Kasumi-1 (cell line): Measurements from ENCODE around the gene RHAG.
"Not testable (repeated sequence)": the region's sequence is repeated elsewhere in the genome, so short reads cannot be mapped to it uniquely, and the experiment has no call there.

Source experiments
- DNase-seq, 2 experiments: peaks; one replicate each; lab custom pipeline; 2025; lab: John Stamatoyannopoulos, UW

The RHAG gene

DNA sequence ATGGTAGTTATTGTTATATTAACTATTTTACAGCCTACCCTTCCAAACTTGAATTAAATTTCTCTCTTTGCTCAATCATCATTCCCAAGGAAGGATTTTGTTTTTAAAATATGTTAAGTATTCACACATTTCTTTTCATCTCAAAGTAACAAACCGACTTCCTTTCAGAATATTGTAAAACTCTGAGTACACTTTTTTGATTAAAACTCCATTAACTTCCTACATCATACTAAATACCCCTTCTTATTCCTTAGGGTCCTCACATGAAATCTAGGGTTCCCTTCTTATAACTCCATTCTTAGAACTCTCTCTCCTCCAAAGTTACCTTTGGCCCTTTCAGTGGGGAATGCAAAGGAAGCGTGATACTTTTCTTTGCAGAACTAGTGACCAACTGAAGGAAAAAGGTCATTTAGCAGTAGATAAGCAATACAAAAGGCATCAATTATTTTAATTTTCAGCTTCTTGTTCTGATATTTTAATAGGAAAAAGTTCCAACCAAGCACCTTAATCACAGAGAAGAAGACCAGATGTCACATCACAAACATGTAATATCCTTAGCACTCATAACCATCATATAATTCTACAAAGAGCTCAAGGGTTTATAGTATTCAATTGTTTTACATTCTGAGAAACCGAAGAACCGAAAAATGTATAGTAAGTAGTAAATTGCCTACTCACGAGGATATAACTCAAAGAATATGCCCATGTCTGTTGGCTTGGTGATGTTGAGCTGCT is 494 bp downstream of the RHAG start:
- DNase-seq, result no peak

DNA sequence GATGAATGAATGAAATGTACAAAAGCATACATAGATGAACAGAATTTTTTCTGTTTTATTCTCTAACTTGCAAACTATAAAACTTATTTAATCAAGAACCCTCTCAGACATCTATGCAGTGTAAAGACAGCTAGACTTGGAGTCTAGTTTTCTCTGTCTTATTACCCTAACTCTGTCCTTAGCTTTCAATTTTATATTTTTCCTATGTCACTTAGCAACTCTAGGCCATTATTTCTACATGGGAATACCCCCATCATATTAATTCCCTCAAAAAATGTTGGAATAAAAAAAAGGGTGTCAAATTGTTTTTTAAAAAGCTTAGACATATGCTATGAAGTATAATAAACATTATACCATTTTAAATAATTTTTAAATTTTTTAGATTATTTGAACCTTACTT is 1.2 kb downstream of the RHAG start:
- no peak for DNase-seq

DNA sequence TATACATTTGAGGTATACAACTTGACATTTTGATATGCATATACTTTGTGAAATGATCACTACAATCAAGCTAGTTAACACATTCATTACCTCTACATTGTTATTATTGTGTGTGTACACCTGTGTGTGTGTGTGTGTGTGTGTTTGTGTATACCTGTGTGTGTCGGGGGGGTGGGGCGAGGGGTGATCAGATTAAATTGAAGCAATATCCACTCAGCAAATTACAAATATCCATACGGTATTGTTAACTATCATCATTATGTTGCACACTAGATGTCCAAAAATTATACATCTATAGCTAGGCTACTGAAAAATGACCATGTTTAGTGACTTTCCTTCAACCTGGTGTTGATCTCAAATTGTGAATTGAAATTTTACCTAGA is 1.8 kb downstream of the RHAG start:
- no peak for DNase-seq

DNA sequence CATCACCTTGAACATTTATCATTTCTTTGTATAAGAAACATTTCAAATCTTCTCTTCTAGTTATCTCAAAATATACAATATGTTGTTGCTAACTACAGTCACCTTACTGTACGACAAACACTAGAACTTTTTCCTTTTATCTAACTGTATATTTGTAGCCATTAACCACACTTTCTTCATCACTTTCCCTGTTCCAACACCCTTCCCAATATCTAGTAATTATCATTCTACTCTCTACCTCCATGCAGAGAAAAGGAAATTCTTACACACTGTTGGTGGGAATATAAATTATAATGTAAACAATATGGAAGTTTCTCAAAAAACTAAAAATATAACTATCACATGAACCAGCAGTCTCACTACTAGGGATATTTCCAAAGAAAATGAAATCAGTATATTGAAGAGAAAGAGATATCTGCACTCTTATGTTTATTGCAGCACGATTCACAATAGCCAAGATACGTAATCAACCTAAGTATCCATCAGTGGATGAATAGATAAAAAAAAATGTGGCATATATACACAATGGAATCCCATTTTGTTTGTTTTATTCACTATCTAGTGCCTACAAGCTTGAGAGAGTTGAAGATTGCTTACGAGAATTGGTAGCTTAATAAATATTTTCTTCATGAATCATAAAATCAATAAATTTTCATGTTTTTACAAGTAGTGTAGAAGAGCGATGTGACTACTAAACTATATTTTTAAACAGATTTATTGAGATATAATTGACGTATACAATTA is 2.4 kb downstream of the RHAG start:
- no peak for DNase-seq

DNA sequence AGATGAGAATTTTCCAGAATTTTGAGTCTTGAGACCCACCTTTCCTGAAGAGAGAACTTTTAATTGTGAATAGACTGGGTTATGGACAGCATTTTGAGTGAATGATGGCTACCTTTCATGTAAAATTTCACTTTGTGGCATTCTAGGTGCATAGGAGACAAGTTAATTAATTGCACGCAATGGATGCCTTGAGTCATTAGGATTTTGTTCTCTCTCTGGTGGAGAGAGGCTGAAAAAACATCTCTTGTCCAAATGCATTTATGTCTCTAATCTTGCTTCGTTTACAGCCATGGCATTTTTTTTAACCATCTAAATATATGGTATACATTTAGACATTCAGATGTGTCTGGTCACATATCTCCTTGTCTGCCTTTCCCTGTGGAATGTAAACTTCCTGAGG is 3.1 kb downstream of the RHAG start:
- DNase-seq, result no peak

DNA sequence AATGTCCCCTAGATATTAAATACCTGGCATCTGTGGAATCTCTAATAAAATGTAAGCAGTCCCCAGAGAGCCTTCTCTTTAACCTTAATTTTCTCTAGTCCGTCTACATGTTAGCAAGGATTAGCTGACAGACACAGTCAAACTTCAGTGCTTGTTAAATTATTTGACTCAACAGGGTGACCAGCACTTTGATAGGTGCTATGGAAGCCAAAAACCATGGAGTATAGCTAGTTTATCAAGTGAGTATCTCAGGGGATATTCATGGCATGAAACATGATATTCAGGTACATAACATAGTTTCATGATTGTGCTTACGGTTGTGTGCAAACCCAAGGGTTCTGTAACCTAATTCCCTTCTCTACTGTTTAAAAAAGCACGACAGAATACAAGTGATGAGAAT is 3.9 kb downstream of the RHAG start:
- DNase-seq, result no peak

DNA sequence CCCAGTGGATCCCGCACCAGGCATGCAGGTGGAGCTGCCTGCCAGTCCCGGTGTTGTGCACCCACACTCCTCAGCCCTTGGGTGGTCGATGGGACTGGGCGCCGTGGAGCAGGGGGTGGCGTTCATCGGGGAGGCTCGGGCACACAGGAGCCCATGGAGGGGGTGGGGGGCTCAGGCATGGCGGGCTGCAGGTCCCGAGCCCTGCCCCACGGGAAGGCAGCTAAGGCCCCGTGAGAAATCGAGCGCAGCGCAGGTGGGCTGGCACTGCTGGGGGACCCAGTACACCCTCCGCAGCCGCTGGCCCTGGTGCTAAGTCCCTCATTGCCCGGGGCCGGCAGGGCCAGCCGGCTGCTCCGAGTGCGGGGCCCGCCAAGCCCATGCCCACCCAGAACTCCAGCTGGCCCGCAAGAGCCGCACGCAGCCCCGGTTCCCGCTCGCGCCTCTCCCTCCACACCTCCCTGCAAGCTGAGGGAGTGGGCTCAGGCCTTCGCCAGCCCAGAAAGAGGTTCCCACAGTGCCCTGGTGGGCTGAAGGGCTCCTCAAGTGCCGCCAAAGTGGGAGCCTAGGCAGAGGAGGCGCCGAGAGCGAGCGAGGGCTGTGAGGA is 7.1 kb downstream of the RHAG start:
- not testable (repeated sequence) for DNase-seq

DNA sequence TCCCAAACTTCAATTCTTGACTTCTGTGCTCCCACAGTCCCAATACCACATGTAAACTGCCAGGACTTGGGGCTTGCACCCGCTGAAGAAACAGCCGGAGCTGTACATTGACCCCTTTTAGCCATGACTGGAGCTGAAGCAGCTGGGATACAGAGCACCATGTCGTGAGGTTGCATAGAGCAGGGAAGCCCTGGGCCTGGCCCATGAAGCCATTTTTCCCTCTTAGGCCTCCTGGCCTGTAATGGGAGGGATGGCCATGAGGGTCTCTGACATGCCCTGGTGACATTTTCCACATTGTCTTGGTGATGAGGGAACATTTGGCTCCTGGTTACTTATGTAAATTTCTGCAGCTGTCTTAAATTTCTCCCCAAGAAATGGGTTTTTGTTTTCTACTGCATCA is 9.8 kb downstream of the RHAG start:
- DNase-seq, result no peak

DNA sequence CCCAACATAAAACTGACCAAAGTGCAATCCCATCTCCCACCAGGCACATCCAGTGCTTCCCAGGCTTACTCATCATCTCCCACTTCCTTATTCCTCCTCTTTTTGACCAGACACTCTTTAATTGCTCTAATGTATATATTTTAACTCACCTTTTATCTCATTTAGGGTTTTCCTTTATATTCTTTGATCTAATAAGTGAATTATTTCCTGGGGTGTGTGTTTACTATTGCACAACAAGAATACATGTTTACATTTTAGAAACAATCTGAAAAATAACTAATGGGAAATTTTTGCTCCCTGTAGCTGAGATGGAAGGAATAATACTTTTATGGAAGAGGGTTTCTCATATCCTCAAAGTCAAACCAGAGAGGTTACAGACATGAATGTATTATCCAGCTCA is 18.4 kb downstream of the RHAG start:
- DNase-seq, result no peak

DNA sequence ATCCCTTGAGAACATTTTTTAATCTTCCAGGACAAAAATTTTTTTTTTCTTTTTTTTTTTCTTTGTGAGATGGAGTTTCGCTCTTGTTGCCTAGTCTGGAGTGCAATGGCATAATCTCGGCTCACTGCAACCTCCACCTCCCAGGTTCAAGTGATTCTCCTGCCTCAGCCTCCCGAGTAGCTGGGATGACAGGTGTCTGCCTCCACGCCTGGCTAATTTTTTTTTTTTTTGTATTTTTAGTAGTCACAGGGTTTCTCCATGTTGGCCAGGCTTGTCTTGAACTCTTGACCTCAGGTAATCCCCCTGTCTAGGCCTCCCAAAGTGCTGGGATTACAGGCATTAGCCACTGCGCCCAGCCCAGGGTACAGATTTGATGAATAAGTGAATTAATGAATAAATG is 22.5 kb downstream of the RHAG start:
- DNase-seq, result not testable (repeated sequence)

DNA sequence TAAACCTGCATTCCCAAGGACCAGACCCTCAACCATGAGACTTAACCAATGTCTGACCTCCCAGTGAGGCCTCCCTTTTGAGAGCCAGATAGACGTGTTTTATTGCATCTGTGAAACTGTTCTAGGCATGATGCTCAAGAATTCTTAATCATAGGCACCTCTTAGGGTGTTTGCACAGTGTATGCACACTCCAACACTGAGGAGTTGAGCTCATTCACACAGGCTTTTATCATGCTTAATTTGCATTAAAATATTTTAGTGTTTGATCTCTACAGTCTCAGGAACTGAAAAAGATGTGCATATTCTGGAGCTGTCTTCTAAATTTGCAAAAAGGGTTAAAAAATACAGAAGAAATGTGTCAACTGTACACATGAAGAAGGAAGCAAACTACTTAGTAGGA is 27.4 kb downstream of the RHAG start:
- DNase-seq, result no peak

DNA sequence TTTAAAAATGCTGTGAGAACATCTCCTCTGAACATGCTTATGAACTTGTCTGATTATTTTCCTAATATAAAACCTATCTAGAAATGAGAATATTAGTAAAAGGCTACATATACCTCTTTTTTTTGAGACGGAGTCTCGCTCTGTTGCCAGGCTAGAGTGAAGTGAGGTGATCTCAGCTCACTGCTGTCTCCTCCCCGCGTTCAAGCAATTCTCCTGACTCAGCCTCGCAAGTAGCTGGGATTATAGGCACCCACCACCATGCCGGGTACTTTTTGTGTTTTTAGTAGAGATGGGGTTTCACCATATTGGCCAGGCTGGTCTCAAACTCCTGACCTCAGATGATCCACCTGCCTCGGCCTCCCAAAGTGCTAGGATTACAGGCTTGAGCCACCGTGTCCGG is 28.4 kb downstream of the RHAG start:
- not testable (repeated sequence) for DNase-seq

DNA sequence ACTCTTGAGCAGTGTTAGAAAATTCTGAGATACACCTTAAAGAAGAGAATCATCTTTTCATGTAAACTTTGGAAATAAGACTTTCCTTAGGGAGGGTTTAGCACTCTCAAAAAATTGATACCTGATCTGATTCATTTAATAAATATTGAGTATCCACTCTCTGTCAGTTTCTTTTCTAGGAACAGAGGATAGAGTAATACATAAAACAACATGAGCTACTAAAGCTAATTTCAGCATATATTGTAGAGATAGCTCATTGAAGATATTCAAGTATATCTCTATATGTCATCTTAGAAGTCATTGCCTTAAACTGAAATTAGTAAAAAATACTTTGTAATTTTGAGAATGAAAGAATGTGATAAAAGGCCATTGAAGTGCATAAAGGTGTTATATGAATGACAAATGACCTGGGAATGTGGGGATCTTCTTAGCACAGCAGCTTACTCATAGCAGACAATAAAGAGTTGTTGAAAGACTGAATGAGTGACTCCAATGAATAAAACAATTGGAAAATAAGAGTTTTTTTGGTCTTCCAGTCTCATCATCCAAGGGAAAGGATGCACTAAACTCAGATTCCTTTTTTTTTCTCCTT is 29.2 kb downstream of the RHAG start:
- DNase-seq, result no peak

DNA sequence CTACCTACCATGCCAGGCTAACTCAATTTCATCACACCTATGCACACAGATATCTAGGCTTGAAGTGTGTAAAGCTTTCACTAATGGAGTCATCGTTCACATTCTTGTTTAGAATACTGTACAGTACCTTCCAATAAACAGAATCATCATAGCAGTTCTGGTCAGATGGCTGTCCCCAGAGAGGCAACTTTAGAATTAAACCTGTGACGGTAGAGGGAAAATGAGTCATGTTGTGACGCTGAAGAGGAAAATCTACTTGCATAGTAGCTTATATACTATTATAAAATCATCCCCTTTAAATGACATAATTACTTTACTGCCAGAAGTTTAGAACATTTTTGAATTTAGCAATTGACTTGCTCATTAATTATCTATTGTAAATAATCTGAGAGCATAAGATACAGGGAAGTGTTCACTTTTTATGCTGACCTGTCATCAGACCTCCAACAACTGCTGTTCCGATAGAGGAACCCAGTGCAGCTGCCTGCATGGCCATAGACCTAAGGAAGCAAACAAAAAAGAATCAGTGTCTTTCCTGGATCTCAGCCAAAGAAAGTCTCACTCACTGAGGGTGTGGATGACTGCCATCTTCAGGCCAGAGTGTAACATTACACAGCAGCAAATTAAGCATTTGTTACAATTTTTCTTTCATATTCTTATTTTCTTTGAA is 29.8 kb downstream of the RHAG start:
- peak; percentile 60 to 80 for DNase-seq

DNA sequence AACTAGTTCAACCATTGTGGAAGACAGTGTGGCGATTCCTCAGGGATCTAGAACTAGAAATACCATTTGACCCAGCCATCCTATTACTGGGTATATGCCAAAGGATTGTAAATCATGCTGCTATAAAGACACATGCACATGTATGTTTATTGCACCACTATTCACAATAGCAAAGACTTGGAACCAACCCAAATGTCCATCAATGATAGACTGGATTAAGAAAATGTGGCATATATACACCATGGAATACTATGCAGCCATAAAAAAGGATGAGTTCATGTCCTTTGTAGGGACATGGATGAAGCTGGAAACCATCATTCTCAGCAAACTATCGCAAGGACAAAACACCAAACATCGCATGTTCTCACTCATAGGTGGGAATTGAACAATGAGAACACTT is 32.6 kb downstream of the RHAG start:
- not testable (repeated sequence) for DNase-seq

DNA sequence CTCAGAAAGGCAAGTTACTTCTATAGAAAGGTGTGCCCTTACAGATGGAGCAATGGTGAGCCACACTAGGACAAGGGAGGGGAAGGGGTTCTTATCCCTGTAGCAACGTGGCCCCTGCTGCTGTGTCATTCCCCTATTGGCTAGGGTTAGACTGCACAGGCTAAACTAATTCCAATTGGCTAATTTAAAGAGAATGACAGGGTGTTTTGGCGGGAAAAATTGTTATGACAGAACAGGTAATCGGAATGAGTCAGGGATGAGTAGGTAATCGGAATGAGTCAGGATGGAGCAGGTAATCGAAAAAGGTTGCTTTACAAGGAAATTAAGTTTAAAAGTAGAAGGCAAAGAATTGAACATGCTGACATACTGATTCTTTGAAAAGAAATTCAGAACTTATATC is 49.4 kb downstream of the RHAG start:
- not testable (repeated sequence) for DNase-seq

DNA sequence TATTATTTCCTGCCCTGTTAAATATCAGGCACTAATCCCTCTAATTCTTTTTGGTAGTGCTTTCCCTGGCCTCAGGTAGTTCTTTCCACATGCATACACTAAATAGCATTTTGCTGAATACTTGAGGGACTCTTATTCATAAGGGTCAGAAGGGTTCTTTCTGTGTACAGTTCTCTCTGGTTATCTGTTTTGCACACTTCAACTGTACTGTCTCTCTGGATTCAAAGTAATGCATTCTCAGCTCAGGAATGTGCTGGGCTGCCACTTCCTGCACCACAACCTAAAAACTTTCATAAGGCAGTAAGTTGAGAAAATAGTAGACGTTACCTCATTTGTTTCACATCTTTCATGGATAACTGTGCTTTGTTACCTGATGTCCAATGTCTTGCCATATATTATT is 54.1 kb downstream of the RHAG start:
- no peak for DNase-seq

DNA sequence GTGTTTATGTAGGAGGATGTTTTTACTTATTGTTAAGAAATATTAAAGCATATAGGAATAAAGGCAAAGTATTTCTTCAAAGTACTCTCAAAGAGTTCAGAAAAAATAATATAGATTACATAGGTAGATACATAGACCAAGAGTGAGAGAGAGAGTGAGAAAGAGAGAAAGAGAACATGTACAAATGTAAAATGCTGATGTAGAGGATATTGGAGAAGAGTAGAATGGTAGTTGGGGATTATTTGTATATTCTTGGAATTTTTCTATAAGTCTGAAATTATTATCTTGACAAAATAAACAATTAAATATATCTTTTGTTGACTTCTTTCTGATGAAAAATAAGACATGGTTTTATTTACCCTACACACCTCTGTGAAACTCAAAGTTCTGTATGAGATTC is 57.0 kb downstream of the RHAG start:
- no peak for DNase-seq

DNA sequence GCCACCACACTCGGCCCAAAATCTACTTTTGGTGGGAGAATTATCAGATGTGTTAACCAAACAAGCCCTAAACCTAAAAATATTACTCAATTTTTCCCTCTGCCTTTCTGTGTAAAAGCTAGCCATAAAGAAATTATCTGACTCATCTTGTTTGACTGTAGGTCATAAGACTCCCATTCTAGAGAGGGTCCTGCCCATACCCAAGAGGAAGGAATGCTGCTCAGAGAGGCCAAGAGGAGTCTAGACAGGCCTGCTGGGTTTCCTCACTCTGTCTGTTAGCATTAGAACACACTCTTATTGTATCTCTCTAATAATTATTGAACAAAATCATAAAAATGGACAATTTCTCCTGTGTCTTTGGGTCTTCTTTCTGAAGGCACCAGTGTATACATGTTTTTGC is 60.0 kb downstream of the RHAG start:
- no peak for DNase-seq

DNA sequence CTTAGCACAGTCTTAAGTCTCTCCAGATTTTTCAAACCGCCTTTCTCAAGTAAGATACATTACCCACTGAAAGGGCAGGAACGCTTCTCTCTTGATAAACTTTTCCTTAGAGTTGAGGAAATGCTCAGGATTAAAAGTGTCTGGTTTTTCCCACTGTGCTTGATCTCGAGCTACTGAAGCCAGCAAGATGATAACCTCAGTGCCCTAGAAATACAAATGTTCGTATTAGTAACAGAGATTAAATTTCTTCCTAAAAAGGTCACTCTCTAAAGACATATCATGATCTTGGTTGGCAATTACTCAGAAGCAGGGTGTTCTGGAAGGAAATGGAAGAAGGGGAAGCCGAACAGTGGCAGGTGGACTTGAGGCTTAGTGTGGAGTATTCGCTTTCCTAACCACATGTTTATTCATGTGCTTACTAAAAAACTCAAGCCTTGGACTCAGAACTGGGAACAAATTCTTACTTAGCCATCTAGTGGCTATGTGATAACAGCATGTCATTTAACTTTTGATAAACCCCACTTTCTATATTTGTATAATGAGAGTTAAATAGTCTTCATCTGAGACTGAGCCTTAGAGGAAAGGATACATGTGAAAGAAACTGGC is 66.1 kb downstream of the RHAG start:
- peak in 1 of 2 experiments; percentile 11 for DNase-seq

DNA sequence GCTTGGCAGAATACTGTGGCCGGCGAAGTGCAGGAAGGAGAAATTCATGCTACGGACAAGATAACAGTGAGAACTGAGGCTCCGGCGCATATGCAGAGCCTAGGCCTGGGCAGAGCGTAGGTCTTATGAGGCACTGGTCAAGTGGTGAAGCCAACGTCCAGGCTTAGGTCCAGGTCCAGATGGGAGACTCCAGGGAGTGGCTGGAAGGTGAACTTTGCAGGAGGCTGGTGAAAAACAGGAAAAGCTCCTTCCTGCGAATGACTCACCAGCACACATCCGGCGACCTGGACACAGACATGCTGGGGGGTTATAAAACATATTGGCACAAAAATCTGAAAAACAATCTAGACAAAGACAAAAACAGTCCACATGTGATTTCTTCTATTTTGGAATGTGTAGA is 70.8 kb downstream of the RHAG start:
- DNase-seq, result no peak

DNA sequence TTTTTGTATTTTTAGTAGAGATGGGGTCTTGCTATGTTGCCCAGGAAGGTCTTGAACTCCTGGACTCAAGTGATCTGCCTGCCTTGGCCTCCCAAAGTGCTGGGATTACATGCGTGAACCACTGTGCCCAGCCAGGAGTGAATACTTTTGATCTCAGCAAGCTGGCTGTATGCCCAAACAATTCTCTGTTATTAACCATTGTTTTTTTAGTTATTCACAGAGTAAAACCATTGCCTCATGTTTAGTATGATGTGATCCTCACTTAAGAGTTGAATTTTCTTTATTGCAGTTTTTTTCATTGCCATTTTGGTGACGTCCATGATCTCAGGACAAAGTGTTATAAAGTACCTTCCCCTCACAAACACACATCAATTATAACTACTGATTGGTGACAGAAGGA is 71.4 kb downstream of the RHAG start:
- no peak for DNase-seq
